NCI-H187 treated with DMSO at 0.1 percent for 48 hours (cell line): ENCODE results near the gene PROSER3.
"Not testable (repeated sequence)": the region's sequence is repeated elsewhere in the genome, so short reads cannot be mapped to it uniquely, and the experiment has no call there.

Experiments
- DNase-seq: peaks from one replicate; lab custom pipeline; 2025; lab: John Stamatoyannopoulos, UW

PROSER3 gene

DNA sequence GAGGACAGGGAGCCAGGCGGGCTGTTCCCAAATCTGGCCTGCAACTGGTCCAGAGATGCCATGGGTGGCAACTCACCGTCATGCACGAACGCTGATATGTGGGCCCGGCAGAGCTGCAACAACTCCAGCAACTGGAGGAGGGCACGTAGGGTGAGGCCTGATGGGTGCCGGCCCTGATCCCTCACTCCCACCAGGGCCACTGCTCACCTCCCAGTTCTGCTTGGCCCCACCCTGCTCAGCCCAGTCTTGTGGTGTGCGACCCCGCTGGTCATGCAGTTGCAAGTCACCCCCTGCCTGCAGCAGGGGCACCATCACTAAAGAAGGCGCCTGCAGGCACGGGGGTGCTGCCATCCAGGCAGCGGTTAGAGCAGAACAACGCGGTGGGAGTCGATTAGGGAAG is 34.3 kb downstream of the PROSER3 start:
- no peak for DNase-seq

GRCh38 chr19:35792888-35793287 is 34.9 kb downstream of the PROSER3 start:
- no peak for DNase-seq

DNA sequence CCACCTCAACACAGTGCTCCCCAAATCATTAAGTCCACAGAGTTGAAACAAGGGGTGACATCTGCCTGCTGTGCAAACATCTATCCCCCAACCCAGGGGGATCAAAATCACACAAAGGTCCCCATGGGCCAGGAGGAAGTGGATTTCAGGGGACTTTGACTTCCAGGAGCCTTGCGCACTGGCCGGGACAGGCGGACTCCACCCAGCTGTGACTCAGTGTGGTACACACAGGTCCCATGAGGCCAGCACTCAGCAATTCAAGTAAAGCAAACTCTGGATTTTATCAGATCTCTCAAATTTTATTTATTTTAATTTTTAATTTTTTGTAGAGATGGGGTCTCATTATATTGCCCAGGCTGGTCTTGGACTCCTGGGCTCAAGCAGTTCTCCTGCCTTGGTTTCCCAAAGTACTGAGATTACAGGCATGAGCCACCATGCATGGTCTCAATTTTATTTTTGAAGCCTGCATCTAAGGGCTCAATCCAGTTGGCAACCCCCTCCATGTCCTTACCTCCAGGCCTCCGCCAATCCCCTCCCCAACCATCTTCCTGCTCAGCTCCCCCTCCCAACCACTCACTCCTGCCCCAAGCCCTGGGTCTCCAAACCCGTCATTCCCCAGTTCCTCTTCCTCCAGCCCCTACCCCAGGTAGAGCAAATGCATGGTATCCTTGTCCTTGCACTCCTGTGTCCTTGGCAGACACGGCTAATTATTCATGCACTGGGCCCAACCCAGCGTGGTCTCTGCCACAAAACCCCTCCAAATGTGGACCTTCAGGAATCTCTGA is 35.6 kb downstream of the PROSER3 start:
- no peak for DNase-seq

DNA sequence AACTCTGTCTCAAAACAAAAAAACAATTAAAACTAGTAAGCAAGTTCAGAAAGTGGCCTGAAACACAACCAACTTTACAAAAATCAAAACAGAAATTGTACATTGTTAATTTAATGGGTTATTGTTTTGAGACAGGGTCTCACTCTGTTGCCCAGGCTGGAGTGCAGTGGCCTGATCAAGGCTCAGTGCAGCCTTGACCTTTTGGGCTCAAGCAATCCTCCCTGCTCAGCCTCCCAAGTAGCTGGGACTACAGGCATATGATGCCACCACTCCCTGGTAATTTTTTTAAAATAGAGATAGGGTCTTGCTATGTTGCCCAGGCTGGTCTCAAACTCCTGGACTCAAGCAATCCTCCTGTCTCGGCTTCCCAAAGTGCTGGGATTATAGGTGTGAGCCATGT is 37.6 kb downstream of the PROSER3 start:
- DNase-seq = not testable (repeated sequence)

GRCh38 chr19:35796645-35797542 is 38.9 kb downstream of the PROSER3 start:
- DNase-seq = no peak

DNA sequence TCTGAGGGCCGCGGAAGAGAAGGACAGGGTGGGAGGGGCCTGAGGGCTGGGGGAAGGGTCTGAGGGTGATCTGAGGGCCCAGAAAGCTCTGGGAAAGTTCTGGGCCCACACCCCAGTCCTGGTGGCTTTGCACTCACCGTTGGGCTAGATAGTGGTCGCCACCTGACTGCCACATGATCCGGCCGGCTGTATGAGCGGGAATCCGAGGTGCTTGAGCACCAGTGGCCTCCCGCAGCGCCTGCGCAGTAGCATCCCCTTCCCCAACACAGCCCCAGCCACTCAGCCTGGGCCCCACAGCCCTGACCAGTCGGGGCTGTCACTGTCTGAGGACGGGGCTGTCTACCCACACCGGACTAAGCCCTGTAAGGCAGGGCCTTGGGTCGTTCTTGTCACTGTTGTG is 39.7 kb downstream of the PROSER3 start:
- DNase-seq = no peak

DNA sequence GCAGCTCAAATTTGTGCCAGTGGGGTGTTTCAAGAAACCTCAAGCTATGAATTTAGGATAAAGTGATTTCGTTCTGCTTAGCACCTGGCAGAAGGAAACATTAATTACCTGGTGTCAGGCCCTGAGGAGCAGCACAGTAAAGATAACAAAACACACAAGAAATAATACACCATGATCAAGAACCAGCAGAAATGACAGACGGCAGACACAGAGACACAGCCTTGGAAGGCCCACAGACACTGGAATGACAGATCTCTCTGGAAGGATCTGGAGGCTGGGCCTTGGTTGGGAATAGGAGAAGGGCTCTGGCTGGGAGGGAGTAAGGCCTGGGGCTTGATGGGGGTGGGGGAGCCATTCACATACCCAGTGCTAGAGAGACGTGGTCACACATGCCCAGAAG is 43.9 kb downstream of the PROSER3 start:
- no peak for DNase-seq

GRCh38 chr19:35805526-35806102 is 47.6 kb downstream of the PROSER3 start:
- no peak for DNase-seq

DNA sequence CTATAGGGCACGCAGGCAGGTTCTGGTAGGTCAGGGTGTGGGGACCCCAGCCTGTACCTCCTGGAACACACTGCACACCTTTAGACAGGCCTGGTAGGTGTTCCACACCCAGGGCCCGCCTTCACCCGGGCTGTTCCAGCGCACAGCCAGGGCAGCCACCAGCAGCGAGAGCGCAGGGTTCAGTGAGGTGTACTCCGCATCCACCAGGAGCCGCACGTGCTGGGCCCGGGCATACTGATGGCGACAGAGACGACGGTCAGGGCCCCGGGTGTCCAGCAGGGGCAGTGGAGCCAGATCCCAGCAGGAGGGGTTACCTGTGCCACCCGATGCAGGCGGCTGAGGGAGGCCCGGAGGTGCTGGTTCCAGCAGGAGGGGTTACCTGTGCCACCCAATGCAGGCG is 48.6 kb downstream of the PROSER3 start:
- DNase-seq = no peak

DNA sequence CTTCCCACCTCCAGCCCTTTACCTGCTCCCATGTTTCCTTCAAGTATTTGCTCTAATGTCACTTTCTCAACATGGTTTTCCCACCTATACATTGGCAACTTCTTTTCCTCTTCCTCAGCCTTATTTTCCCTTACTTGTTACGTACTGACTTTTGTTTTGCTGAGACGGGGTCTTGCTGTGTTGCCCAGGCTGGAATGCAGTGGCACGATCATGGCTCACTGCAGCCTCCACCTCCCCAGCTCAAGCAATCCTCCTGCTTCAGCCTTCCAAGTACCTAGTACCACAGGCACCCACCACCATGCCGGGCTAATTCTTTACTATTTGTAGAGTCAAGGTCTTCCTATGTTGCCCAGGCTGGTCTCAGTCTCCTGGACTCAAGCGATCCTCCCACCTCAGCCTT is 49.7 kb downstream of the PROSER3 start:
- DNase-seq = no peak

DNA sequence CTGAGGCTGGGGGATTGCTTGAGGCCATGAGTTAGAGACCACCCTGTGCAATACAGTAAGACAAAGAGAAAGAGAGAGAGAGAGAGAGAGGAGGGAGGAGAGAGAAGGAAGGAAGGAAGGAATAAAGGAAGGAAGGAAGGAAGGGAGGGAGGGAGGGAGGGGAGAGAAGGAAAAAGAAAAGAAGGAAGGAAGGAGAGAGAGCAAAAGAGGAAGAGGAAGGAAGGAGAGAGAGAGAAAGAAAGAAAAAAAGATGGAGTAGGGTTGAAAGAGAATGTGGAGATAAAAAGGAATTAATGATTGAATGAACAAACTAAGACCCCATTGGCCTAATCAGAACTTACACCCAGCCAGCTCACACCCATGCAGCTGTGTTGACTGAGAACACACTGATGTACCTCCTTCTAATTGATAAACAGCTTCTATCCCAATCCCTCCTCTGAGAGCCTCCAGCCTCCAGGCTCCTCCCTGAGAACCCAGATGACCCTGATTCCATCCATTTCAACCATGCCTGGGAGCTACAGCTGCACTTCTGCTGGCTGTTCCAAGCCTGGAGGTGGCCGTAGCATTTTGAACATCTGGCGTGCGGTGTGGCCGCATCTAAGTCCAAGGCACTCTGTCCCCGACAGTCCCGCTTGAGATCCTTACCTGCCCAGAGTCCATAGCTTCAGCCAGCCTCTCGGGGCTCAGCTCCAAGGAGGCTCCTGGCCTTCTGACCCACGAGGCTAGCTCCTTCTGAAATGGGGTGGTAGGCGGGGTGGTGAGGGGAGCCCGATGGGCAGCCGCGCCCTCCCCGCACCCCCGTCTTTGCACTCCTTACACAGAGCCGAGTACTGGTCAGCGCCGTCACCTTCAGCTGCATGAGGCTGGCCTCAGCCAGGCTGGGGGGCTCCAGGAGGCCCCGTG is 53.6 kb downstream of the PROSER3 start:
- no peak for DNase-seq

- DNase-seq = no peak
Measured at GRCh38 chr19:35812220-35813042, 54.5 kb downstream of the PROSER3 start, which contains the start of gene PRODH2. Gene PRODH2, minus strand, starts transcription at chr19:35812845. Its CDS starts 40 bp downstream, at chr19:35812805.

GRCh38 chr19:35813043-35813890 is 55.3 kb downstream of the PROSER3 start:
- no peak for DNase-seq

- DNase-seq = no peak
Measured at GRCh38 chr19:35816262-35816661, 58.3 kb downstream of the PROSER3 start.

GRCh38 chr19:35816846-35817245 is 58.9 kb downstream of the PROSER3 start:
- no peak for DNase-seq

DNA sequence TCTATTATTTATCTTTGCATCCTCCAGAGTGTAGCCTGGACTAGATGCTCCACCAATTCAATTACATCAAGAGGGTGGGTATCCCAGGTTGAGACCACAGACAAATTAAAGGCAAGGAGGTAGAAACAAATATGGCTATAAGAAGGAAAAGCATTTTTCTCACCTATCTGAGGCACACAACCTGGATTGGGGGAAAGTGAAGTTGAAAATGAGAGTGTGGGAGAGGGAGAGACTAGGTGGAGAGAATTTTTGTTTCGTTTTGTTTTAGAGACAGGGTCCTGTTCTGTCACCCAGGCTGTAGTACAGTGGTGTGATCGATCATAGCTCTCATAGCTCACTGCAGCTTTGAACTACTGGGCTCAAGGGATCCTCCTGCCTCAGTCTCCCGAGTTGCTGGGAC is 60.5 kb downstream of the PROSER3 start:
- no peak for DNase-seq
